HepG2 (cell line): ENCODE data around the gene ZFP62. TPM values are rescaled to one million over a fixed set of nuclear protein-coding genes. Genes with fewer than 3 reads are reported as not detected.

Experiments
- ATAC-seq: fragments of 200-7000 bp; cut with Tn5 transposase; 3 replicates; pipeline ENCODE4 v1.9.1; 2020; ENCODE audit warnings: mild to moderate bottlenecking, moderate library complexity
- BruUV-seq: library from RNA; stranded (reverse); fragments of 400-500 nt; replicated peaks from 2 replicates; lab custom pipeline; 2021; lab: Mats Ljungman, UMichigan
- CTCF ChIA-PET: fragments of 300-600 bp; formaldehyde crosslinking; extraction: SDS; loops from one replicate; lab custom pipeline; 2021; ENCODE audit warnings: low total read pairs, inconsistent platforms, low intra/inter-chr PET ratio; lab: Yijun Ruan, JAX
- POLR2A ChIA-PET: fragments of 350-600 bp; sonication (Branson Sonifier 250); formaldehyde crosslinking; loops from one replicate; lab custom pipeline; 2020; ENCODE audit warnings: antibody characterized with exemption, inconsistent platforms; lab: Yijun Ruan, JAX
- DNase-seq: peaks from one replicate; pipeline ENCODE4 v3.0.0-alpha.2; 2015; ENCODE audit warnings: low spot score
- FAIRE-seq: peaks from 3 replicates; lab custom pipeline; 2011; peaks lifted over from hg19 to GRCh38; lab: Jason Lieb, UNC
- H2AFZ ChIP-seq: one replicate; pipeline ENCODE4 v1.6.1; 2011; ENCODE audit warnings: low read length, inconsistent platforms
- H3K27ac ChIP-seq: fragments of 300-600 bp; 3 replicates; pipeline ENCODE4 v1.8.0; 2011; ENCODE audit warnings: mixed run types, mild to moderate bottlenecking, mixed read lengths, low read length, inconsistent platforms; ENCODE audit not compliant: insufficient read depth; ENCODE audit errors: extremely low read length
- H3K27me3 ChIP-seq, 2 experiments: fragments of 200-600 bp in 1 of 2; 2 replicates in 1 of 2; 3 replicates in 1 of 2; pipeline versions ENCODE4 v1.6.0 to v1.8.0; 2011; ENCODE audit warnings: low read length in 2 of 2, mild to moderate bottlenecking in 2 of 2, moderate library complexity in 2 of 2, inconsistent platforms in 1 of 2; ENCODE audit not compliant: insufficient read depth in 2 of 2, control insufficient read depth in 1 of 2
- H3K36me3 ChIP-seq, 2 experiments: fragments of 200-600 bp in 1 of 2; replicated peaks in 1 of 2; 2 replicates in 1 of 2; 3 replicates in 1 of 2; pipeline versions ENCODE4 v1.5.1 to v1.8.0; 2011; ENCODE audit warnings: low read length in 2 of 2, inconsistent platforms in 1 of 2; ENCODE audit not compliant: insufficient read depth in 2 of 2, control insufficient read depth in 1 of 2
- H3K4me1 ChIP-seq: 2 replicates; pipeline ENCODE4 v1.5.1; 2012; ENCODE audit warnings: low read length, inconsistent platforms; ENCODE audit not compliant: insufficient read depth
- H3K4me2 ChIP-seq: 2 replicates; pipeline ENCODE4 v1.6.0; 2011; ENCODE audit warnings: low read depth, low read length, inconsistent platforms
- H3K4me3 ChIP-seq, 3 experiments: fragments of 200-600 bp in 1 of 3; sonication (generic), shearing (Covaris generic) in 1 of 3; replicated peaks in 1 of 3; 2 replicates each; pipeline ENCODE4 v1.5.1; 2011 to 2016; ENCODE audit warnings: low read length in 3 of 3, inconsistent platforms in 2 of 3, low read depth in 2 of 3, mild to moderate bottlenecking in 2 of 3, control low read depth in 1 of 3, mixed read lengths in 1 of 3; ENCODE audit not compliant: insufficient read depth in 1 of 3
- H3K79me2 ChIP-seq: one replicate; pipeline ENCODE4 v1.6.1; 2011; ENCODE audit warnings: low read length, inconsistent platforms; ENCODE audit not compliant: insufficient read depth
- H3K9ac ChIP-seq: 2 replicates; pipeline ENCODE4 v1.6.0; 2011; ENCODE audit warnings: mild to moderate bottlenecking, low read depth, low read length, inconsistent platforms; ENCODE audit not compliant: insufficient read depth
- H3K9me3 ChIP-seq: 2 replicates; pipeline ENCODE4 v1.5.1; 2012; ENCODE audit warnings: mild to moderate bottlenecking, low read length
- H4K20me1 ChIP-seq: 2 replicates; pipeline ENCODE4 v1.6.0; 2011; ENCODE audit warnings: inconsistent platforms, mild to moderate bottlenecking, low read length, moderate library complexity; ENCODE audit not compliant: insufficient read depth
- ADNP ChIP-seq: sonication (generic); formaldehyde crosslinking; IDR thresholded peaks from 2 replicates; pipeline ENCODE4 v1.4.0; 2020; ENCODE audit warnings: missing genetic modification reagents
- AKNA ChIP-seq: sonication (generic); formaldehyde crosslinking; IDR thresholded peaks from 2 replicates; pipeline ENCODE4 v1.4.0; 2020; ENCODE audit warnings: missing genetic modification reagents, borderline replicate concordance
- ATF7-NPFF ChIP-seq: sonication (generic); formaldehyde crosslinking; IDR thresholded peaks from 2 replicates; pipeline ENCODE4 v1.8.1; 2023; ENCODE audit warnings: mild to moderate bottlenecking, low read depth, missing genetic modification reagents, moderate library complexity
- KDM4B ChIP-seq: sonication (generic); formaldehyde crosslinking; IDR thresholded peaks from 2 replicates; pipeline ENCODE4 v1.4.0; 2020; ENCODE audit warnings: missing genetic modification reagents
- MXD4 ChIP-seq: IDR thresholded peaks from 2 replicates; pipeline ENCODE4 v1.6.1; 2016; ENCODE audit warnings: mild to moderate bottlenecking, missing biosample characterization, missing genetic modification reagents
- RELA ChIP-seq: sonication (generic); formaldehyde crosslinking; IDR thresholded peaks from 2 replicates; pipeline ENCODE4 v1.4.0; 2020; ENCODE audit warnings: missing genetic modification reagents
- REPIN1 ChIP-seq: sonication (generic); formaldehyde crosslinking; IDR thresholded peaks from 2 replicates; pipeline ENCODE4 v1.8.0; 2022; ENCODE audit warnings: missing genetic modification reagents, low read depth, mild to moderate bottlenecking, borderline replicate concordance
- THRA ChIP-seq: sonication (generic); formaldehyde crosslinking; IDR thresholded peaks from 2 replicates; pipeline ENCODE4 v1.4.0; 2020; ENCODE audit warnings: missing genetic modification reagents, borderline replicate concordance
- YEATS2 ChIP-seq: sonication (generic); formaldehyde crosslinking; IDR thresholded peaks from 2 replicates; pipeline ENCODE4 v1.4.0; 2020; ENCODE audit warnings: missing genetic modification reagents, borderline replicate concordance
- ZNF282 ChIP-seq: fragments of 450-650 bp; IDR thresholded peaks from 2 replicates; pipeline ENCODE4 v1.6.1; 2018; ENCODE audit not compliant: partially characterized antibody
- ZNF484 ChIP-seq: sonication (generic); formaldehyde crosslinking; IDR thresholded peaks from 2 replicates; pipeline ENCODE4 v1.5.1; 2020; ENCODE audit warnings: mild to moderate bottlenecking, low read depth, missing genetic modification reagents, borderline replicate concordance
- ZSCAN20 ChIP-seq: sonication (generic); formaldehyde crosslinking; IDR thresholded peaks from 2 replicates; pipeline ENCODE4 v1.4.0; 2020; ENCODE audit warnings: missing genetic modification reagents, mild to moderate bottlenecking, borderline replicate concordance
- WGBS: methylation state at CpG from one replicate; pipeline ENCODE4 v1.1.6; 2017; ENCODE audit warnings: low lambda C conversion rate; 5-methylcytosine and 5-hydroxymethylcytosine counted together
- in situ Hi-C: cut with HindIII; loops from 2 replicates; pipeline ENCODE4 v1.10.0; 2017; ENCODE audit warnings: low pct_unique_long_range_greater_than_20kb; ENCODE audit not compliant: extremely low pct_ligation_motif_present
- intact Hi-C: fragments of 100-400 bp; cut with micrococcal nuclease; formaldehyde crosslinking; loops from one replicate; pipeline ENCODE4 v1.10.0; 2022; ENCODE audit not compliant: unreplicated experiment
- polyA plus RNA-seq, 8 experiments: library from polyadenylated mRNA; depleted of rRNA in 3 of 8; stranded (reverse) in 7 of 8; unstranded in 1 of 8; fragments of >200 nt; fragmentation: Illumina TruSeq in 4 of 8; extraction: Trizol in 4 of 8; gene quantifications; 2 replicates each; pipeline versions ENCODE4 v1.2.1 to v1.2.3, GENCODE V29; 2011 to 2016; ENCODE audit warnings: low read depth in 4 of 8, missing spikeins in 1 of 8, mixed read lengths in 1 of 8; ENCODE audit not compliant: insufficient read depth in 1 of 8
- total RNA-seq, 5 experiments: library from RNA; depleted of rRNA; stranded (reverse); fragments of >200 nt; fragmentation: Illumina TruSeq; extraction: Trizol; gene quantifications; 2 replicates each; pipeline ENCODE4 v1.2.3, GENCODE V29; 2016; ENCODE audit warnings: low read depth in 1 of 5

ZFP62 gene
- total and polyA plus RNA-seq, 2 of the 13 experiments (the other 11 are each of a cell fraction or from before 2014, with no cell fraction given), result 8.2 to 19.4 TPM

- TF ChIP-seq REPIN1 (CRISPR knock-in tag) (no peak), THRA (no peak), AKNA (CRISPR knock-in tag) (no peak), MXD4 (CRISPR knock-in tag) (no peak), YEATS2 (CRISPR knock-in tag) (no peak), KDM4B (CRISPR knock-in tag) (no peak)
Observed at GRCh38 chr5:180910182-180910581, 49.1 kb upstream of the ZFP62 start (continued).

- Histone ChIP-seq H4K20me1 (no peaks in the 10 kb centered on the region), H3K27me3 (peaks cover 0 to 3% of the 10 kb centered on the region in 2 experiments; a peak in 3 of 5 replicates), H3K4me3 (no peak overlapping the region), H3K9me3 (no peaks in the 10 kb centered on the region), H2AFZ (no peak overlapping the region), H3K9ac (no peak overlapping the region), H3K79me2 (no peaks in the 10 kb centered on the region), H3K4me2 (no peak overlapping the region), H3K27ac (no peak overlapping the region), H3K4me1 (no peaks in the 10 kb centered on the region), H3K36me3 (no peaks in the 10 kb centered on the region)
- TF ChIP-seq ZNF484 (CRISPR knock-in tag), result no peak
- TF ChIP-seq RELA, result no peak
- no peak for TF ChIP-seq ZNF282
- no peak for TF ChIP-seq ATF7-NPFF (CRISPR knock-in tag)
- no peak for TF ChIP-seq ADNP (CRISPR knock-in tag)
- no peak for TF ChIP-seq ZSCAN20
- POLR2A ChIA-PET, result no interaction called here
- ATAC-seq, result no peak
- intact Hi-C loops, result no loop called here
- FAIRE-seq, result no peak
- BruUV-seq, result no TSS peak
- WGBS, result 35% methylated on average over 5 of the region's 5 CpGs
- DNase-seq, result no peak
- CTCF ChIA-PET, result no interaction called here
- in situ Hi-C loops, result no loop called here
Observed at GRCh38 chr5:180909782-180910181, 48.7 kb upstream of the ZFP62 start.
